RWPE2 (cell line): ENCODE data around the gene IGSF21.

Source experiments
- ATAC-seq: fragments of 200-7000 bp; cut with Tn5 transposase; 3 replicates; pipeline ENCODE4 v1.9.1; 2021; ENCODE audit warnings: low read depth
- DNase-seq: peaks from one replicate; pipeline ENCODE4 v3.0.0-alpha.2; 2020; ENCODE audit warnings: low spot score
- H3K27ac ChIP-seq: fragments of 450-650 bp; 2 replicates; pipeline ENCODE4 v1.5.1; 2017; ENCODE audit warnings: mild to moderate bottlenecking; ENCODE audit not compliant: poor library complexity, severe bottlenecking
- H3K27me3 ChIP-seq: fragments of 250-450 bp; sonication (Bioruptor Pico); 2 replicates; pipeline ENCODE4 v1.5.1; 2021; ENCODE audit warnings: mild to moderate bottlenecking, moderate library complexity; ENCODE audit not compliant: insufficient read depth, poor library complexity, severe bottlenecking
- H3K36me3 ChIP-seq: fragments of 250-450 bp; sonication (Bioruptor Pico); 2 replicates; pipeline ENCODE4 v1.5.1; 2020; ENCODE audit warnings: low read depth, mild to moderate bottlenecking, moderate library complexity
- H3K4me1 ChIP-seq: fragments of 250-450 bp; sonication (Bioruptor Pico); 2 replicates; pipeline ENCODE4 v1.5.1; 2021; ENCODE audit warnings: mild to moderate bottlenecking, moderate library complexity; ENCODE audit not compliant: insufficient read depth, poor library complexity, severe bottlenecking
- H3K4me3 ChIP-seq: fragments of 250-450 bp; sonication (Bioruptor Pico); 2 replicates; pipeline ENCODE4 v1.5.1; 2021; ENCODE audit warnings: mild to moderate bottlenecking, moderate library complexity; ENCODE audit not compliant: severe bottlenecking
- H3K9me3 ChIP-seq: fragments of 250-450 bp; sonication (Bioruptor Pico); 2 replicates; pipeline ENCODE4 v1.5.1; 2021; ENCODE audit warnings: mild to moderate bottlenecking, moderate library complexity; ENCODE audit not compliant: severe bottlenecking
- TF ChIP-seq, protein P1 (sequence below): fragments of 450-650 bp; IDR thresholded peaks from one replicate; pipeline ENCODE4 v1.5.1; 2017; ENCODE audit warnings: mild to moderate bottlenecking, moderate library complexity; ENCODE audit not compliant: poor library complexity, severe bottlenecking

The IGSF21 gene

DNA sequence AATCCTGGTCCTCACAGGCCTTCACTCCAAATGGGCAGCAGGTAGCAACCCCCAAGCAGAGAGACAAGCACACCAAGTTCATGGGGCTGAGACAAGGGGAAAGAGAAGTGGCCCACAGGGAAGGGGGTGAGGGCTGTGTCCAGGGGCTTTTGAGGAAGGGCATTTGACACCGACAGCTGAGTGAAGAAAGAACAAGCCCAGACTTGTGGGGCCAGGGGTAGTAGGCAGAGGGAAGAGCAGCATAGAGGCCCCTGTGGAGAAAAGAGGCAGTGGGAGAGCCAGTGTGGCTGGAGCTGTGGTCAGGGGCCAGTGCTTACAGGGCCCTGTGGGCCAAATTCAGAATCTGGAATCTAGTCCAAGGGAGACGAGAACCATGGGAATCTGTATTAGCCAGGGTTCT is 85.4 kb downstream of the IGSF21 start:
- Histone ChIP-seq H3K27ac (no peak overlapping the region), H3K9me3 (no peaks in the 10 kb centered on the region), H3K27me3 (peaks cover 45% of the 10 kb centered on the region), H3K4me3 (no peak overlapping the region), H3K4me1 (no peaks in the 10 kb centered on the region), H3K36me3 (no peaks in the 10 kb centered on the region)
- DNase-seq (no peak), ATAC-seq (no peak)
- TF ChIP-seq, protein P1, sequence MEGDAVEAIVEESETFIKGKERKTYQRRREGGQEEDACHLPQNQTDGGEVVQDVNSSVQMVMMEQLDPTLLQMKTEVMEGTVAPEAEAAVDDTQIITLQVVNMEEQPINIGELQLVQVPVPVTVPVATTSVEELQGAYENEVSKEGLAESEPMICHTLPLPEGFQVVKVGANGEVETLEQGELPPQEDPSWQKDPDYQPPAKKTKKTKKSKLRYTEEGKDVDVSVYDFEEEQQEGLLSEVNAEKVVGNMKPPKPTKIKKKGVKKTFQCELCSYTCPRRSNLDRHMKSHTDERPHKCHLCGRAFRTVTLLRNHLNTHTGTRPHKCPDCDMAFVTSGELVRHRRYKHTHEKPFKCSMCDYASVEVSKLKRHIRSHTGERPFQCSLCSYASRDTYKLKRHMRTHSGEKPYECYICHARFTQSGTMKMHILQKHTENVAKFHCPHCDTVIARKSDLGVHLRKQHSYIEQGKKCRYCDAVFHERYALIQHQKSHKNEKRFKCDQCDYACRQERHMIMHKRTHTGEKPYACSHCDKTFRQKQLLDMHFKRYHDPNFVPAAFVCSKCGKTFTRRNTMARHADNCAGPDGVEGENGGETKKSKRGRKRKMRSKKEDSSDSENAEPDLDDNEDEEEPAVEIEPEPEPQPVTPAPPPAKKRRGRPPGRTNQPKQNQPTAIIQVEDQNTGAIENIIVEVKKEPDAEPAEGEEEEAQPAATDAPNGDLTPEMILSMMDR, result no peak

DNA sequence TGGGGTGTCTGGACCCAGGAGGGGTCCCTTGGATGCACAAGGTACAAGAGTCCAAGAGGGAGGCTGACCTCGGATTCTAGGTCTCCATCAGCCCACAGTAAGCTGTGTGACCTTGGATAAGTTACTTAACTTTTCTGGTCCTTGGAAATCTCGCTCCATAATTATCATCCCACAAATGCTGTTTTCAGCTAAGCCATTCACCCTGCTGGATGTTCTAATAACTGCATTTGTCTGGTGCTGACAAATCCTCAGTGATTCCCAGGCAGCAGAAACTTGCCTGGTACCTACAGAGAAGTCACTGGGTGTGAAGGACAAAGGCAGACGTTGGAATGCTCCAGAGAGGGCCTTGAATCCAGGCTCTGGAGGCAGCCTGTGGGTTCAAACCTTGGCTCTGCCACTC is 89.7 kb downstream of the IGSF21 start:
- no peak overlapping the region for H3K4me3 ChIP-seq
- peaks cover 77% of the 10 kb centered on the region for H3K27me3 ChIP-seq
- ATAC-seq, result no peak
- TF ChIP-seq, protein P1, result no peak
- H3K4me1 ChIP-seq, result no peaks in the 10 kb centered on the region
- no peaks in the 10 kb centered on the region for H3K9me3 ChIP-seq
- no peak overlapping the region for H3K27ac ChIP-seq
- no peaks in the 10 kb centered on the region for H3K36me3 ChIP-seq
- DNase-seq, result no peak

DNA sequence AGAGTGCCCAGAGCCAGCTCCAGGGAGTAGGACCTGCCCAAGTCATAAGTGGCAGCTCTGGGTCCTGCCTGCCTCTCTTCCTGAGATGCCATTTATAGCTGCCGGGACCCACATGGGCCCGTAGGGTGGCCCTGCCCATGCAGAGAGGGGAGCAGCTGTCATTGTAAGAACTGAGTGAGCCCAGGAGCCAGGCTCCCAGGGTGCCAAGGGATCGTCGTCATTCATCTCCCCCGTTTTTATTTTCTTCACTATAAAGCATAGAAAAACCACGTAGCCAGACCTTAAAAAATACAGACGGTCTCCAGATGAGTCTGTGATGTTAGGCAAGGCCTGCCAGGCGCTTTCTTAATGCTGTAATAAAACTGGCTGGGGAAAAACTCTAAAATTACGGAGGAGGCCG is 90.7 kb downstream of the IGSF21 start:
- Histone ChIP-seq H3K27ac (no peak overlapping the region), H3K27me3 (peaks cover 80% of the 10 kb centered on the region), H3K4me1 (no peaks in the 10 kb centered on the region), H3K9me3 (no peaks in the 10 kb centered on the region), H3K4me3 (no peak overlapping the region), H3K36me3 (no peaks in the 10 kb centered on the region)
- no peak for DNase-seq
- TF ChIP-seq, protein P1, result no peak
- no peak for ATAC-seq

DNA sequence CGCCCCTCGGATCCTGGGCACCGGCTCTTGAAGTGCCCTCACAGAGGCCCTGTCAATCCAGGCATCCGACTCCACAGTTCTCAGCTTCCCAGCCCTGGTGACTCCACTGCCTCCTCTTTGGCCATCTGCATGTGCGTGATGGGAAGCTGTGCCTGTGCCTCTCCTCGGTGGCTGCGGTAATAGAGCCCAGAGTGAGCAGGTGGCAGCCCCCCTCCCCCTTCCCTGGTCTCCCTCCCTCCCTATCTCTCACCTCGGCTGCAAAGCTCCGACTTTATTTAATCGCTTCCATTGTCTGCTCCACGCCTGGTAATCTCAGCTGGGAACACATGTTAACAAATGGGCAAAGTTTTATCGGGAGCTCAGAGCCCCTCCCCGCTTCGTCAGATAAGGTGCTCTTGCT is 91.9 kb downstream of the IGSF21 start:
- DNase-seq (no peak), ATAC-seq (no peak)
- Histone ChIP-seq H3K9me3 (no peaks in the 10 kb centered on the region), H3K4me3 (no peak overlapping the region), H3K27ac (no peak overlapping the region), H3K36me3 (no peaks in the 10 kb centered on the region), H3K27me3 (peaks cover 71% of the 10 kb centered on the region), H3K4me1 (no peaks in the 10 kb centered on the region)
- TF ChIP-seq, protein P1, result no peak

DNA sequence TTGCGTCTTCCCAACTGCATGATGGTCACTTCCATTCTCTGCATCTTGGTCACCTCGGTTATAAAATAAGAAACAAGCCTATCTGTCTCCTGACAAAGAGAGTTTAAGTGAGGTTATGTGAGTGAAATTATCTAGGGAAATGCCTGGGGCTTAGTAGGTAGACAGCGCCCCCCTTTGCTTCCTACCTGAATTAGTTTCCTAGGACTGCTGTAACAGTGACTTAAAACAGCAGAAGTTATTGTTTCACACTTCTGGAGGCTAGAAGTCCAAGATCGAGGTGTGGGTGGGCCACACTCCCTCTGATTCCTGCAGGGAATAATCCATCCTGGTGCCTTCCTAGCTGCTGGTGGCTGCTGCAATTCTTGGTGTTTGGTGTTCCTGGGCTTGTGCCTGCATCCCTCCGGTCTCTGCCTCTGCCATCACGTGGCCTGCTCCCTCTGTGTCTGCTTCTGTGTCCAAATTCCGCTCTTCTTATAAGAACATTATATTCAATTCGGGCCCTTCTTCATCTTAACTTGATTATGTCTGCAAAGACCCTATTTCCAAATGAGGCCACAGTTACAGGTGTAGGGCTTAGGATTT is 92.6 kb downstream of the IGSF21 start:
- Histone ChIP-seq H3K27ac (no peak overlapping the region), H3K36me3 (no peaks in the 10 kb centered on the region), H3K27me3 (peaks cover 66% of the 10 kb centered on the region), H3K4me1 (no peaks in the 10 kb centered on the region), H3K4me3 (no peak overlapping the region), H3K9me3 (no peaks in the 10 kb centered on the region)
- ATAC-seq, result no peak
- TF ChIP-seq, protein P1, result no peak
- DNase-seq, result no peak
